ENCODE results near the gene ACBD6. TPM values are rescaled to one million over a fixed set of nuclear protein-coding genes. Genes with fewer than 3 reads are reported as not detected.

Gene ACBD6
- total RNA-seq, 1 donor from 2014 or later = 49.1 TPM

DNA sequence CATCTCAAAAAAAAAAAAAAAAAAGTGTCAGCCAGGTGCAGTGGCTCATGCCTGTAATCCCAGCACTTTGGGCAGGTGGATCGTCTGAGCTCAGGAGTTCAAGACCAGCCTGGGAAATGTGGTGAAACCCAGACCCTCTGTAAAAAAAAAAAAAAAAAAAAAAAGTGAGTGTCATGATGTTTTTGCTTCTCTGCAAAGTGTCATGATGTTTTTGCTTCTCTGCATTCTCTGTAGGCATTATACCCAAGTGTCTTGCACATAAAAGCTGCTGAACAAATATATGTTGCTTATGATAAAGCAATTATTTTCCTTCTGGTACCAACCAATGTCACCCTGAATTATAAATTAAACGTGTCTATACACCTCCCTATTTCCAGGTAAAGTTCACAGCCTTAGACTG lies 1.7 kb downstream of the ACBD6 start:
- H3K4me3 Mint-ChIP-seq = peak overlapping the region; percentile 81
- H3K36me3 Mint-ChIP-seq = peaks cover 12% of the 10 kb centered on the region
- H3K4me1 Mint-ChIP-seq (ENCODE audit: unreplicated experiment) = peaks cover 31% of the 10 kb centered on the region
- no peaks in the 10 kb centered on the region for H3K27me3 Mint-ChIP-seq
- TF ChIP-seq, protein P1, sequence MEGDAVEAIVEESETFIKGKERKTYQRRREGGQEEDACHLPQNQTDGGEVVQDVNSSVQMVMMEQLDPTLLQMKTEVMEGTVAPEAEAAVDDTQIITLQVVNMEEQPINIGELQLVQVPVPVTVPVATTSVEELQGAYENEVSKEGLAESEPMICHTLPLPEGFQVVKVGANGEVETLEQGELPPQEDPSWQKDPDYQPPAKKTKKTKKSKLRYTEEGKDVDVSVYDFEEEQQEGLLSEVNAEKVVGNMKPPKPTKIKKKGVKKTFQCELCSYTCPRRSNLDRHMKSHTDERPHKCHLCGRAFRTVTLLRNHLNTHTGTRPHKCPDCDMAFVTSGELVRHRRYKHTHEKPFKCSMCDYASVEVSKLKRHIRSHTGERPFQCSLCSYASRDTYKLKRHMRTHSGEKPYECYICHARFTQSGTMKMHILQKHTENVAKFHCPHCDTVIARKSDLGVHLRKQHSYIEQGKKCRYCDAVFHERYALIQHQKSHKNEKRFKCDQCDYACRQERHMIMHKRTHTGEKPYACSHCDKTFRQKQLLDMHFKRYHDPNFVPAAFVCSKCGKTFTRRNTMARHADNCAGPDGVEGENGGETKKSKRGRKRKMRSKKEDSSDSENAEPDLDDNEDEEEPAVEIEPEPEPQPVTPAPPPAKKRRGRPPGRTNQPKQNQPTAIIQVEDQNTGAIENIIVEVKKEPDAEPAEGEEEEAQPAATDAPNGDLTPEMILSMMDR (conservative IDR thresholded peaks at IDR 0.05) = no peak
- H3K9me3 Mint-ChIP-seq = no peaks in the 10 kb centered on the region
- no peak for DNase-seq (ENCODE audit: extremely low spot score, unreplicated experiment)
- no peak overlapping the region for H3K27ac Mint-ChIP-seq

DNA sequence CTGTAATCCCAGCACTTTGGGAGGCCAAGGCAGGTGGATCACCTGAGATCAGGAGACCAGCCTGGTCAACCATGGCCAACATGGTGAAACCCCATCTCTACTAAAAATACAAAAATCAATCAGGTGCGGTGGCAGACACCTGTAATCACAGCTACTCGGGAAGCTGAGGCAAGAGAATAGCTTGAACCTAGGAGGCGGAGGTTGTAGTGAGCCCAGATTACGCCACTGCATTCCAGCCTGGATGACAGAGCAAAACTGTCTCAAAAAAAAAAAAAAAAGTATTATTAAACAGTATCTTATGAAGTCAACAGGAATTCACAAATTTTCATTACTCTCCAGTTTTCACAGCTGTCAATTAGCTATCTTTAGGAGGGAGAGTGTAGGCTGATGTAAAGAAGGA lies 3.8 kb downstream of the ACBD6 start:
- H3K27ac Mint-ChIP-seq = no peak overlapping the region
- peaks cover 22% of the 10 kb centered on the region for H3K36me3 Mint-ChIP-seq
- no peak overlapping the region for H3K4me3 Mint-ChIP-seq
- no peaks in the 10 kb centered on the region for H3K27me3 Mint-ChIP-seq
- TF ChIP-seq, protein P1 (conservative IDR thresholded peaks at IDR 0.05) = no peak
- H3K4me1 Mint-ChIP-seq (ENCODE audit: unreplicated experiment) = peaks cover 31% of the 10 kb centered on the region
- no peak for DNase-seq (ENCODE audit: extremely low spot score, unreplicated experiment)
- no peaks in the 10 kb centered on the region for H3K9me3 Mint-ChIP-seq

DNA sequence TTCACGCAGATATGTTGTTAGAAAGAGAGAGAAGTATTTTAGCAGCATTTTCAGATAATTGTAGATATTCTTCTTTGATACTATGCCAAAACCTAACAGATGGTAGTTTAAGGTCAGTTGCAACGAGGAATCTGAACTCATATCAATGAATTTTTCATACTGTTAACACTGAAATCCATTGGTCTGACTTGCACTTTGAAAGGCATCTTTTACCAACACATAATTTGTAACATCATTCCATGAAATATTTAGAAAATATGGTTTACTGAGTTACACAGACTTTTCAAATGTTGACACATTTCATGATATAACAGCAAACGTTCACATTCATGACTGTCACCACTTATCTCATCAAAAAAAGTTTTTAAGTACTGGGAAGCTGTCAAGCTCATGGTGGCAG lies 4.6 kb downstream of the ACBD6 start:
- Mint-ChIP-seq H3K9me3 (no peaks in the 10 kb centered on the region), H3K36me3 (peaks cover 27% of the 10 kb centered on the region), H3K4me1 (ENCODE audit: unreplicated experiment) (peaks cover 25% of the 10 kb centered on the region), H3K4me3 (no peak overlapping the region), H3K27ac (no peak overlapping the region), H3K27me3 (no peaks in the 10 kb centered on the region)
- TF ChIP-seq, protein P1 (conservative IDR thresholded peaks at IDR 0.05) = no peak
- DNase-seq (ENCODE audit: extremely low spot score, unreplicated experiment) = no peak

DNA sequence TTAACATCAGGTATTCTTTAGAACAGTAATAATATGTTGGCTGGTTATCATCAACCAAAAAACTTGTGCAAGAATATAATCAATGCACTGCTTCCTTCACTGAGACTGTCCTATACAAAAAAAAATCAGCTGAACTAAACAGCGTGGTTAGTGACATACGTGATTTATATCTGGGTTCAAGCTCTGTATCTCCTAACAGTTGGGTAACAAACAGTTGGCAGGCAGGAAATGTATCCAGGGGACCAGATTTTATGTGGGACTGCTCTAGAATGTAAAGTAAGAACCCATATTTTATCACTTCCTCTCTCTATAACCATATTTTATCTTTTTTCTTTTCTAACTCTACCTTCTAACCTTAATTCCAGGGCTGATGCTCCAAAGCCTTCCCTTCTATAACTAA lies 8.0 kb downstream of the ACBD6 start:
- Mint-ChIP-seq H3K27ac (no peak overlapping the region), H3K4me1 (ENCODE audit: unreplicated experiment) (peaks cover 5% of the 10 kb centered on the region), H3K4me3 (no peak overlapping the region), H3K27me3 (no peaks in the 10 kb centered on the region), H3K36me3 (peaks cover 23% of the 10 kb centered on the region), H3K9me3 (no peaks in the 10 kb centered on the region)
- DNase-seq (ENCODE audit: extremely low spot score, unreplicated experiment) = no peak
- TF ChIP-seq, protein P1 (conservative IDR thresholded peaks at IDR 0.05) = no peak

DNA sequence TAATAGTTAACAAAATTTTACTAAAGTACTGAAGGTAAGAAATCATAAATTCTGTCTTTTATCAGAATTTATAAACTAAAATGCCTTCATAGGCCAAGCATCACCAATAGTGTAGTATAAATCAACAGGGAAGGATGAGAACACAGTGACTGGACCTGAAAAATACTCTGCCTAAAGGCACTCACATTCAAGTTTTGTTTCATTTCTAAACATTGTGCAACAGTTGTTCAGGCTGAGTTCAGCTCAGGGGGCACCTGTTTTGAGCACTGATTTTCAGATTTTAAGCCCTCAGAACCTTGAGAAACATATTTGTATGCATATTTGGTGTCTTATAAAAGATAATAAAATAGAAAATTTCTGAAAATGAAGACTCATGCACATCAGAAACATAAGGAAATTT lies 12.4 kb downstream of the ACBD6 start:
- no peak for DNase-seq (ENCODE audit: extremely low spot score, unreplicated experiment)
- TF ChIP-seq, protein P1 (conservative IDR thresholded peaks at IDR 0.05) = no peak
- Mint-ChIP-seq H3K4me3 (no peak overlapping the region), H3K27me3 (no peaks in the 10 kb centered on the region), H3K4me1 (ENCODE audit: unreplicated experiment) (peaks cover 8% of the 10 kb centered on the region), H3K27ac (no peak overlapping the region), H3K9me3 (no peaks in the 10 kb centered on the region), H3K36me3 (peaks cover 47% of the 10 kb centered on the region)

DNA sequence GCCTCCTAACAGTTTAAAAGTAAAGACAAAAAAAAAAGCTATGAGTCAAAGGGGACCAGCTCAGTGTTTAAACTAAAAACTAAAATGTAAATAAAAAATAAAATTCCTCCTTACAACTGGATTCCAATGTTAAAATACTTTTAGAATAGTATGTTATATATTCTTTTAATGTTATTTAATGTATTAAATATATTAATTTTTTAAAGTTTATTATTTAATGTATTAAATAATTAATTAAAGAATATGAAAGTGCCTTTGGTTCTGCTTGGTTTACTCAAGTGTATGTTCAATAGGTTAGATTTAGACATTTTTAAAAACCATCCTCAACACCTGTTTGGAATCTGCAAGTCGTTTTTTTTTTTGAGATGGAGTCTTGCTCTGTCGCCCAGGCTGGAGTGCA lies 13.1 kb downstream of the ACBD6 start:
- Mint-ChIP-seq H3K4me1 (ENCODE audit: unreplicated experiment) (peaks cover 8% of the 10 kb centered on the region), H3K4me3 (no peak overlapping the region), H3K27me3 (no peaks in the 10 kb centered on the region), H3K36me3 (peaks cover 42% of the 10 kb centered on the region), H3K9me3 (no peaks in the 10 kb centered on the region), H3K27ac (no peak overlapping the region)
- TF ChIP-seq, protein P1 (conservative IDR thresholded peaks at IDR 0.05) = no peak
- DNase-seq (ENCODE audit: extremely low spot score, unreplicated experiment) = no peak

Measured in type B pancreatic cell (in vitro differentiated cells).